RWPE2 (cell line): ENCODE measurements around the gene POLD3.
A peak's percentile ranks its signal among the peaks of the same experiment; 100 is the strongest.

Source experiments
- ATAC-seq: fragments of 200-7000 bp; cut with Tn5 transposase; 3 replicates; pipeline ENCODE4 v1.9.1; 2021; ENCODE audit warnings: low read depth
- DNase-seq: peaks from one replicate; pipeline ENCODE4 v3.0.0-alpha.2; 2020; ENCODE audit warnings: low spot score
- H3K27ac ChIP-seq: fragments of 450-650 bp; 2 replicates; pipeline ENCODE4 v1.5.1; 2017; ENCODE audit warnings: mild to moderate bottlenecking; ENCODE audit not compliant: poor library complexity, severe bottlenecking
- H3K27me3 ChIP-seq: fragments of 250-450 bp; sonication (Bioruptor Pico); 2 replicates; pipeline ENCODE4 v1.5.1; 2021; ENCODE audit warnings: mild to moderate bottlenecking, moderate library complexity; ENCODE audit not compliant: insufficient read depth, poor library complexity, severe bottlenecking
- H3K36me3 ChIP-seq: fragments of 250-450 bp; sonication (Bioruptor Pico); 2 replicates; pipeline ENCODE4 v1.5.1; 2020; ENCODE audit warnings: low read depth, mild to moderate bottlenecking, moderate library complexity
- H3K4me1 ChIP-seq: fragments of 250-450 bp; sonication (Bioruptor Pico); 2 replicates; pipeline ENCODE4 v1.5.1; 2021; ENCODE audit warnings: mild to moderate bottlenecking, moderate library complexity; ENCODE audit not compliant: insufficient read depth, poor library complexity, severe bottlenecking
- H3K4me3 ChIP-seq: fragments of 250-450 bp; sonication (Bioruptor Pico); 2 replicates; pipeline ENCODE4 v1.5.1; 2021; ENCODE audit warnings: mild to moderate bottlenecking, moderate library complexity; ENCODE audit not compliant: severe bottlenecking
- H3K9me3 ChIP-seq: fragments of 250-450 bp; sonication (Bioruptor Pico); 2 replicates; pipeline ENCODE4 v1.5.1; 2021; ENCODE audit warnings: mild to moderate bottlenecking, moderate library complexity; ENCODE audit not compliant: severe bottlenecking
- TF ChIP-seq, protein P1 (sequence below): fragments of 450-650 bp; IDR thresholded peaks from one replicate; pipeline ENCODE4 v1.5.1; 2017; ENCODE audit warnings: mild to moderate bottlenecking, moderate library complexity; ENCODE audit not compliant: poor library complexity, severe bottlenecking

The POLD3 gene, protein sequence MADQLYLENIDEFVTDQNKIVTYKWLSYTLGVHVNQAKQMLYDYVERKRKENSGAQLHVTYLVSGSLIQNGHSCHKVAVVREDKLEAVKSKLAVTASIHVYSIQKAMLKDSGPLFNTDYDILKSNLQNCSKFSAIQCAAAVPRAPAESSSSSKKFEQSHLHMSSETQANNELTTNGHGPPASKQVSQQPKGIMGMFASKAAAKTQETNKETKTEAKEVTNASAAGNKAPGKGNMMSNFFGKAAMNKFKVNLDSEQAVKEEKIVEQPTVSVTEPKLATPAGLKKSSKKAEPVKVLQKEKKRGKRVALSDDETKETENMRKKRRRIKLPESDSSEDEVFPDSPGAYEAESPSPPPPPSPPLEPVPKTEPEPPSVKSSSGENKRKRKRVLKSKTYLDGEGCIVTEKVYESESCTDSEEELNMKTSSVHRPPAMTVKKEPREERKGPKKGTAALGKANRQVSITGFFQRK

DNA sequence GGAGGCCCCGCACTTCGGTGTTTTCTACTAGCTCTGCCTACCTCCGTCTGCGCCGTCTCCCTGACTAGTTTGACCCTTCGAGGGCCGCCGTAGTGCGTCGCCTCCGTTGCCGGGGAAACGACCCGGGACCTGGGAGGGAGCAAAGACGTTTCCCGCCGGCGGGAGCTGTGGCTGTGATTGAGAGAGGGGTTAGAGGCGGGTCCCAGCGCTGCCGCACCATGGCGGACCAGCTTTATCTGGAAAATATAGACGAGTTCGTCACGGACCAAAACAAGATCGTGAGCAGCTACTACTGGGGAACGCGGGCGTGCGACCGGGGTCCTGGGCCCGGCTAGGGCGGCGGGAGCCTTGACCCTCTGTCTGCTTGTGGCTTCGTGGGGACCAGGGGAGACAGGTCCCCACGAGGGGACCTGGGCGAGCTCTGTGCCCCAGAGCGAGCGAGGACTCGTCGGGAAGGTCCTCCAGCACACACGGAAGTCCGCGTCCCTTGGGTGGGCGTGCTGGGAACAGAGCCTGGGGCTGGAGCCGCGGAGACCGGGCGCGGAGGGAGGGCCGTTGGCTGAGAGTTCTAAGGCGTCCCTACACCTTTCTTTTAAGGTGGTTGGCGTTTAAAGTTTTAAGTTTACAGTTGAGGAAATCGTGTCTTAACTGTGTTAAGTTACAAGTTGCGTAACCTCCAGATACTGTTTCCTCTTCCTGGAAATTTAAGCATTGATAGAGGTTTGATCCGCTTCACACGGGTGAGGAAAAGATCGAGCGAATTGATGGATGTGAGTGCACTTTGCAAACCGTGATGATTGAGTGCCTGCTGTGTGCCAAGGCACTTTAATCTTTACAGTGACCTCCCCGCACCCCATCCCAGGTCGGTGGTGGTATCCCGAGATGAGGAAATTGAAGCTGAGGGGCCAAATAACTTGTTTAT lies at the start of gene POLD3:
Gene POLD3, plus strand, starts transcription at position 142 of the 922 bp plus-strand sequence. Its CDS starts 77 bp downstream, at position 219.
- H3K27ac ChIP-seq: peak within 1 kb of the TSS; percentile 65
- H3K36me3 ChIP-seq: peaks cover 38% of the 10 kb centered on the region
- ATAC-seq (peak; percentile 95), DNase-seq (peak; percentile 93)
- peaks cover 7% of the 10 kb centered on the region for H3K4me1 ChIP-seq
- H3K9me3 ChIP-seq: no peaks in the 10 kb centered on the region
- H3K27me3 ChIP-seq: no peaks in the 10 kb centered on the region
- TF ChIP-seq, protein P1, sequence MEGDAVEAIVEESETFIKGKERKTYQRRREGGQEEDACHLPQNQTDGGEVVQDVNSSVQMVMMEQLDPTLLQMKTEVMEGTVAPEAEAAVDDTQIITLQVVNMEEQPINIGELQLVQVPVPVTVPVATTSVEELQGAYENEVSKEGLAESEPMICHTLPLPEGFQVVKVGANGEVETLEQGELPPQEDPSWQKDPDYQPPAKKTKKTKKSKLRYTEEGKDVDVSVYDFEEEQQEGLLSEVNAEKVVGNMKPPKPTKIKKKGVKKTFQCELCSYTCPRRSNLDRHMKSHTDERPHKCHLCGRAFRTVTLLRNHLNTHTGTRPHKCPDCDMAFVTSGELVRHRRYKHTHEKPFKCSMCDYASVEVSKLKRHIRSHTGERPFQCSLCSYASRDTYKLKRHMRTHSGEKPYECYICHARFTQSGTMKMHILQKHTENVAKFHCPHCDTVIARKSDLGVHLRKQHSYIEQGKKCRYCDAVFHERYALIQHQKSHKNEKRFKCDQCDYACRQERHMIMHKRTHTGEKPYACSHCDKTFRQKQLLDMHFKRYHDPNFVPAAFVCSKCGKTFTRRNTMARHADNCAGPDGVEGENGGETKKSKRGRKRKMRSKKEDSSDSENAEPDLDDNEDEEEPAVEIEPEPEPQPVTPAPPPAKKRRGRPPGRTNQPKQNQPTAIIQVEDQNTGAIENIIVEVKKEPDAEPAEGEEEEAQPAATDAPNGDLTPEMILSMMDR: no peak
- peak within 1 kb of the TSS; percentile 74 for H3K4me3 ChIP-seq

- H3K27ac ChIP-seq: no peak overlapping the region
- H3K9me3 ChIP-seq: no peaks in the 10 kb centered on the region
- DNase-seq: no peak
- TF ChIP-seq, protein P1: no peak
- peaks cover 30% of the 10 kb centered on the region for H3K27me3 ChIP-seq
- no peak for ATAC-seq
- peaks cover 5% of the 10 kb centered on the region for H3K4me1 ChIP-seq
- H3K4me3 ChIP-seq: no peak overlapping the region
- H3K36me3 ChIP-seq: no peaks in the 10 kb centered on the region
Measured at GRCh38 chr11:74543991-74544390, 48.4 kb upstream of the POLD3 start.

- ATAC-seq: peak; percentile 99
- no peaks in the 10 kb centered on the region for H3K36me3 ChIP-seq
- H3K27me3 ChIP-seq: peaks cover 48% of the 10 kb centered on the region
- H3K9me3 ChIP-seq: no peaks in the 10 kb centered on the region
- H3K4me3 ChIP-seq: no peak overlapping the region
- no peak overlapping the region for H3K27ac ChIP-seq
- H3K4me1 ChIP-seq: peaks cover 5% of the 10 kb centered on the region
- DNase-seq: peak; percentile 85
- TF ChIP-seq, protein P1: no peak
Measured at GRCh38 chr11:74546752-74547151, 45.6 kb upstream of the POLD3 start.

DNA sequence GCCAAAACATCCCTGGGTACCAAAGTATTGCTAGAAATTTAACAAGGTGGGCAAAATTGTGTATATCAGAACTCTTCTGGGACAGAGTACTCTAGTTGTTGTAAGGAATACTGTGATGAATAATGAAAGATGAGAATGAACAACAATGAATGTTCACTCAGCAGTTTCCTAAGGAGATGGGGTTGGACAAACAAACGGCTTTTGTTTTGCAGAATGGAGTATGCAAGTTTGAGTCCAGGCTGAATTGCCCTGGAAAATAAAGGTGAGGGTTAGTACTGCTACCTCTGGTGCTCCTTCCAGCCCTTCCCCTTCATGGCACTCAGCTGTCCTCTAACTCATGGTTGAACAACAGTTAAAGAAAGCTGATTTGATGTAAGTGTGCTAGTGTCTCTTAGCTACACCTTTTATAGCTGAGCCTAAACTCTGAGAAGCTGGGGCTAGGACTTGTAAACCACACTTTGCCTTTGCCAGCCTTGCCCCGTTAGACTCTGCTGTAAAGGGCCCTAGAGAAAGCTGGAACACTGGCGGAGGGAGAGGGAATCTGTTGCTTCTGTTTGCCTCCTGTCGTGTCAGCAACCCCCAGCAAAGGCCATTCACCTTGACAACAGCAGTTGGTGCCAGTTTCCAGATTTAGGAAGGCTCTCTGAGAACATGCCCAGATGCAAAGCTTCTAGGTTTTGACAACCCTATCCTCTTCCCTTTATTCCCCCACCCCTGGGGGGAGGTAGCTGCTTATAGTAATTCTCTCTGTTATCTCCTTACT lies 41.2 kb upstream of the POLD3 start:
- no peak overlapping the region for H3K27ac ChIP-seq
- peaks cover 5% of the 10 kb centered on the region for H3K4me1 ChIP-seq
- peaks cover 34% of the 10 kb centered on the region for H3K27me3 ChIP-seq
- DNase-seq (no peak), ATAC-seq (no peak)
- no peaks in the 10 kb centered on the region for H3K9me3 ChIP-seq
- TF ChIP-seq, protein P1: no peak
- no peaks in the 10 kb centered on the region for H3K36me3 ChIP-seq
- no peak overlapping the region for H3K4me3 ChIP-seq
